GM12872 (cell line): ENCODE results near the gene TRABD2B.

ENCODE experiments used
- TF ChIP-seq, protein P1 (sequence below): IDR thresholded peaks from 3 replicates; pipeline ENCODE4 v1.5.1; 2011; ENCODE audit warnings: low read depth, mild to moderate bottlenecking, low read length, moderate library complexity; ENCODE audit not compliant: insufficient read depth

The TRABD2B gene

DNA sequence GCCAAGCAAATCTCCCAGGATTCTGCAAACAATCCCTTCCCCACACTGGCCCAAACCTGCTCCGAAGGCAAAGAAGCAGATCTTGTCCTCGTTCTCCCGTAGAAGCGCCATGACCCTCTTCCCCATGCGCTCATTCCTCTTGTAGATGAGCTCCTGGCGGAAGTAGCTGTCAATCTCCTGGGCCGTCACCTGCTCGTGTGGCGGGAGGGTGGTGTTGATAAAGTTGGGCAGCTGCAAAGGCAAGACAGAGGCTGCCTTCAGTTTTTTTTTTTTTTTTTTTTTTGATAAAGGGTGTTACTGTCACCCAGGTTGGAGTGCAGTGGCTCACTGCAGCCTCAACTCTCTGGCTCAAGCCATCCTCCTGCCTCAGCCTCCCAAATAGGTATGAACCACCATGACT, 202.7 kb downstream of the TRABD2B start:
- TF ChIP-seq, protein P1, sequence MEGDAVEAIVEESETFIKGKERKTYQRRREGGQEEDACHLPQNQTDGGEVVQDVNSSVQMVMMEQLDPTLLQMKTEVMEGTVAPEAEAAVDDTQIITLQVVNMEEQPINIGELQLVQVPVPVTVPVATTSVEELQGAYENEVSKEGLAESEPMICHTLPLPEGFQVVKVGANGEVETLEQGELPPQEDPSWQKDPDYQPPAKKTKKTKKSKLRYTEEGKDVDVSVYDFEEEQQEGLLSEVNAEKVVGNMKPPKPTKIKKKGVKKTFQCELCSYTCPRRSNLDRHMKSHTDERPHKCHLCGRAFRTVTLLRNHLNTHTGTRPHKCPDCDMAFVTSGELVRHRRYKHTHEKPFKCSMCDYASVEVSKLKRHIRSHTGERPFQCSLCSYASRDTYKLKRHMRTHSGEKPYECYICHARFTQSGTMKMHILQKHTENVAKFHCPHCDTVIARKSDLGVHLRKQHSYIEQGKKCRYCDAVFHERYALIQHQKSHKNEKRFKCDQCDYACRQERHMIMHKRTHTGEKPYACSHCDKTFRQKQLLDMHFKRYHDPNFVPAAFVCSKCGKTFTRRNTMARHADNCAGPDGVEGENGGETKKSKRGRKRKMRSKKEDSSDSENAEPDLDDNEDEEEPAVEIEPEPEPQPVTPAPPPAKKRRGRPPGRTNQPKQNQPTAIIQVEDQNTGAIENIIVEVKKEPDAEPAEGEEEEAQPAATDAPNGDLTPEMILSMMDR: no peak

DNA sequence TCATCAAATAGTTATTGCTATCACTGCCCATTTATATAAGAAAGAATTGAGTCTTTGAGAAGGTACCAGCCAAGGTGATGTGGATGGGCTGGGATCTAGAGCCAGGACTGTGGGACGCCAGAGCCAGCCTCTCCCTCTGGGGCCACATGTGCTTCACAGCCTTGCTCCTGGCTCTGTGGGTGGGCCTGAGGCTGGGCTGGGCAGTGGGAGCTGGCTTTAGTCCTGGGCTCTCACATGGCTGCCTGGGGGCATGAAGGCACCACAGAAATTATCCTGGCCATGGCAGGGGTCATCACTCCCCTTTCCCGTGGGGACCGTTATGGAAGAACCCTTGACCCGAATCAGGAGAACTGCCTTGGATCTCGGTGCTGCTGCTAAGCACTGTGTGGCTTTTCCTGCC, 203.1 kb downstream of the TRABD2B start:
- TF ChIP-seq, protein P1: no peak

DNA sequence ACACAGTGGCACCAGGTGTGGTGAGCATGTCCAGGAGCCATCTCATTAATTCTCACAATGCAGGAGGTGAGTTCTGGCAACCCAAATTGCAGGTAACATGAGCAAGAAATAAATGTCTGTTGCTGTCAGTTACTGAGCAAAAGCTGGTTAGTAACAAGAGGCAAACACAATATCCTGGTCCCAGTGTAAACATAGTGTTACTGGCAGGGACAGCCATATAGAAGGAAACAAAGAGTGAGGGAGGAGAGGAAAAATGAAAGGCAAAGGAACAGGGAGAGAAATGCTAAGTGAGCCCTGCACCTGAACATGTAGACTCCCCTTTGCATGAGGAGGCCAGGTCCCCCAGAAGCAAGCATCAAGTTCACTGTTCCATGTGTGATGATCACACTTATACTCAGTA, 203.6 kb downstream of the TRABD2B start:
- TF ChIP-seq, protein P1: no peak

DNA sequence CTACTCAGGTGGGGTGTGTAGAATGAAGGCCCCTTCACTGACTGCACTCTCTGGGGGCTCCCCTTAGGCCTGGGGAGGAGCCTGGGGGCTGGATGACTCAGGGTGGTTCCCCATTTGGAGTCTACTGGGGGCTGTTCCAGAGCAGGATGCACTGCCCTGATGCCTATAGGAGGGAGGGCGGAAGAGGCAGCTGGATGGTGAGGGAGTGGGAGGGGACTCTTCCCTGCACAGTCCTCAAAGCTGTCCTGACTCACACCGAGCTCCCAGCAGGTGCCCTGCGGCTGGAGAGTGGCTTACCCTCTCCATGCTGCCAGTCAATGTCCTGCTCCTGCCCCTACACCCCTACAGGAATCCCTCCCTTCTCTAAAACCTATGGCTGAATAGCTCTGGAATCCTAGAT, 204.4 kb downstream of the TRABD2B start:
- TF ChIP-seq, protein P1: no peak

DNA sequence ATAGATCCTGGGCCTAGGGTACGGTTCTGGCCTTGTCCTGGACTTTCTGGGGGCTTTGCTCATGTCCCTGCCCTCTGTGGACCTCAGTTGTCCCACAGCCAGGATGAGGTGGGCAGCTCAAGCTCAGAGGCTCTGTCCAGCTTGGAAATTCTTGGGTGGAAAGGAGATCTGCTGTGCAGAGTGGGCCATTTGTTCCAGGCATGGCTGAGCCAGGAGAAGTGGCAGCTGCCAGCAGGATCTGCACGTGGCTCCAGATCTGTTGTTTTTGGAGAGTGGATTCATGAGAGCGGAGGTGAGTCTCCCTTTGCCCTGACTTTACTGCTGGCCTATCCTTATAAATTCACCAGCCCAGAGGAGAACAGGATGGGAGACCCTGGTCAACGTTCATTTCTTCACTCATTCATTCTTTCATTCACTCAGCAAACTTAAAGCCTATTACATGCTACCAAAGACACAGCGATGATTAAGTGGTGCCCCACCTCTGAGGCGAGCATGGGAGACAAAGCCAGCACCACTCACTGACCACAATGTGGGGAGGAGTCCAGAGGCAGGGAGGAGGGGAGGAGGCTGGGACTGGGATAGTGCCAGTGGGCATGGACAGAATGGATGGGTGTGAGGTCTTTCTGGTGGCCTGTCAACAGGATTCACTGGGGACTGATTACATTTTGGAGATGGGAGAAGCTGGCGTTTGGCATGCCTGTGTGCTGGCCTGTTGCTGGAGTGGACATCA, 205.1 kb downstream of the TRABD2B start:
- TF ChIP-seq, protein P1: no peak

DNA sequence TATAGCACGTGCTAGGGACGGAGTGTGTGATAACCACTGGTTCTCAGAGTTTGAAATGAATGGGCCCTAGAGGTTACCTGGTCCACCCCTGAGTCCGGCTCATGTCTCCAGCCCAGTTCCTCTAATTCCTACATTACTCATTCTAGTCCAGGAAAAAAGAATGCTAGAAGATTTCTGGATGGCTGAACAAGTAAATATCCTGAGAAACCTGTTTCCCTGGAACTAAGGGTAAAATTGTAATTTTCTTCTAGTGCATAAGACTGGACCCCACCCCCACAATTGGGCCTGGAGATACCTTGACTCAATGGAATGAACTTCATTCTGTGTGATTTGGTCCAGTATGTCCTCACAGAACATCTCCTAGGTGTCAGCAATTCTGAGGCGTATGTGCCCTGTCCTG, 208.4 kb downstream of the TRABD2B start:
- TF ChIP-seq, protein P1: no peak

DNA sequence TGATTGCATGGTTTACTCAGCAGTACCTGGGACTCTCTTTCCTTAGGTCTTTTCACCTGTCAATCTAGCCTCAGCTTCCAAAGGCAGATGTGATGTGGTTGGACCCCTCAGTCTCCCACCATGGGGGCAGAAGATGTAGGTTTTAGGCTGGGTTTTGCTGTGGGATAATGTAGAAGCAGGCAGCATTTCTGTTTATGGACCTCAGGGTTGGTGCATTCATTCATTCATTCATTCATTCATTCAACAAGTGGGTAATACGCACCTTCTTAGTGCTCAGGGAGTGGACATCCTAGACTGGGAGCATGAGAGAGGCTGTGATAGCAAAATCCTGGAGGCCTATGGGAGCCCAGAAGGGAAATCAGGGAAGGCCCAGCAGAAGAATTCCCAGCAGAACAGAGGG, 209.6 kb downstream of the TRABD2B start:
- TF ChIP-seq, protein P1: no peak
